Hematopoietic multipotent progenitor cell (in vitro differentiated cells): ENCODE measurements around the gene SGSM1. TPM values are rescaled to one million over a fixed set of nuclear protein-coding genes. Genes with fewer than 3 reads are reported as not detected.

Experiments
- DNase-seq, 3 donors: peaks; one replicate each; pipeline ENCODE4 v3.0.0-alpha.2; 2011 to 2015; ENCODE audit warnings: low read depth in 2 of 3, low spot score in 2 of 3
- total RNA-seq: library from RNA; depleted of rRNA; stranded (reverse); fragments of >200 nt; gene quantifications from one replicate; pipeline ENCODE4 v1.2.3, GENCODE V29; 2012

Gene SGSM1
- total RNA-seq, 1 donor = 1.1 TPM

- DNase-seq = no peak
Observed at GRCh38 chr22:24945430-24945829, 139.4 kb downstream of the SGSM1 start.

DNA sequence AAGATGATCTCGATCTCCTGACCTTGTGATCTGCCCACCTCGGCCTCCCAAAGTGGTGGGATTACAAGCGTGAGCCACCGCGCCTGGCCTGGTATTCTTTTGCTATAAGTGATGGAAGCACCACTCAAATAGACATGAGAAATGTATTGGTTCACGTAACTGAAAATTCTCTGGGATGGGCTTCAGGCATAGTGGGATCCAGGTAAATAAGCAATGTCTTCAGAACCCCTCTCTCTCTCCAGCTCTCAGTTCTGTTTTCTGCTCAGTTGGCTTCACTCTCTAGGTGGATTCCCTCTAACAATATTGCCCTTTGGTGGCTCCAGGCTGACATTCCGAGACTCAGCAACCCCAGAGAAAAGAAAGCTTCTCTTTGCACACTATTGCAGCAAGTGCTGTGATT lies 141.4 kb downstream of the SGSM1 start:
- DNase-seq = no peak

- no peak for DNase-seq
Observed at GRCh38 chr22:24947881-24948280, 141.9 kb downstream of the SGSM1 start.

DNA sequence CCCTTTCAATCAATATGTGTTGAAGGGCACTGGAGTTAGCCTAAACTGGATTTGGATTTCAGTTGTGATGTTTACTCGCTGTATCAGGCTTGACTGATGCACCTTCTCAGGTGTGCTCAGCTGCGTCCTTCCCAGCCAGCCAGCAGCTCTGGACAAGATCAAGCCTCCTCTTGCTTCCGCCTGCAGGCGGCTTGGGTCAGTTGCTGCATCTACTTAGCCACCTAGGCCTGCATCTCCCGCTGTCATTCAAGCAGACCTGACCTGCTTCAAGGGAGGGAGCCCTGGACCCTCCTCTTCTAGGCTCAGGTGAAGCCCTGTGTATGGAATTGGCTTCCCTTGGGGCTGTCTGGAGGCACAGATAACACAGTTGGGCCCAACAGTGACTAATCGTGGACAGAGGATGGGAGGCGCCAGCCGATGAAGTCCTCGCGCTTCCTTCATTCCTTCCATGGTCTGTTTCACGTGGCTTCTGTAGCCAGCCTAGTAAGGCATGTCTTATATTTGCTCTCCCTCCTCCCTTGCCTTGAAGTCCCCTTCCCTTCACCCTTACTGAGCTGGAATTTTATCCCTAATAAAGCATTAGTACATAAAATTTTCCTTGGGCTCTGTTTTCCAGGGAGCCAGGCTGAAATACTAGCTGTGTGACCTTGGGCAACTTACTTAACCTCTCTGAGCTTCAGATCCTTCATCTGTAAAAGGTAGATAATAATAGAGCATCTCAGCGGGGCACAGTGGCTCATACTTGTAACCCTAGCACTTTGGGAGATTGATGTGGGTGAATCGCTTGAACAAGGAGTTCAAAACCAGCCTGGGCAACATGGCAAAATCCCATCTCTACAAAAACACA lies 142.6 kb downstream of the SGSM1 start:
- no peak for DNase-seq

GRCh38 chr22:24950272-24950902 lies 144.4 kb downstream of the SGSM1 start:
- DNase-seq = no peak

GRCh38 chr22:24951942-24952836 lies 146.2 kb downstream of the SGSM1 start, which contains the start of gene KIAA1671:
TSS of gene KIAA1671 (plus strand) at chr22:24952716. CDS start at chr22:25028000, 75,284 bp downstream.
- DNase-seq = peak; percentile 71 to 85 (median 77)

- DNase-seq = peak in 1 of 3 donors; percentile 5
Observed at GRCh38 chr22:24952837-24953383, 146.9 kb downstream of the SGSM1 start.

GRCh38 chr22:24953384-24954113 lies 147.5 kb downstream of the SGSM1 start:
- no peak for DNase-seq

GRCh38 chr22:24954114-24954463 lies 148.1 kb downstream of the SGSM1 start:
- DNase-seq = no peak

DNA sequence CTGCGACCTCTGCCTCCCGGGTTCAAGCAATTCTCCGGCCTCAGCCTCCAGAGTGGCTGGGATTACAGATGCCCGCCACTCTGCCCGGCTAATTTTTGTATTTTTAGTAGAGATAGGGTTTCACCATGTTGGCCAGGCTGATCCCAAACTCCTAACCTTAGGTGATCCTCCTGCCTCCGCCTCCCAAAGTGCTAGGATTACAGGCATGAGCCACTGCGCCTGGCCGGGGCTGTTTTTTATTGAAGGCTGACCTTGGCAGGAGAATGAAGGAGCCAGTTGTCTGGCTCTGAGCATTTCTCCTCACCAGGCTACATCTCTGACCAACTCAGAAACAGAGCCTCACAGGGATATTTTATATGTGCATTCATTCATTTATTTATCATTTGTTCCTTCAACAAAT lies 148.8 kb downstream of the SGSM1 start:
- DNase-seq = no peak

DNA sequence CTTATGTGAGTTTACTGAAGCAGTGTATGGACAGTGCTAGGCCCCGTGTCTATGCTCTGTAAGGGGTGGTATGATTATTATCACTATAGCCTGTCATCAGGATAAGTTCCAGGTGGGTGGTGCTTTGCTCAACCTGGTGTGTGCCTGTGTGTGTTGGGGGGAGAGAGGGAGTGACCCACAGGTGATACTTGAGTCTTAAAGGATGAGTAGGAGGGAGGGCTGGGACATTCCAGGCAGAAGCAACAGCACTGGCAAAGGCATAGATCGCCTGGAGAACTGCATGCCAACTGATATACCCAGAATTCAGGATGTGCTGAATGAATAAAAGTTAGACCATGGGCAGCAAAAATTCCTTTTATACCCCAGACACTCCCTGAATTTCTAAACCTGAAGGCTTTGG lies 151.0 kb downstream of the SGSM1 start:
- DNase-seq = no peak

- DNase-seq = no peak
Observed at GRCh38 chr22:24961217-24961844, 155.3 kb downstream of the SGSM1 start.

- no peak for DNase-seq
Observed at GRCh38 chr22:24962094-24962493, 156.1 kb downstream of the SGSM1 start.

- no peak for DNase-seq
Observed at GRCh38 chr22:24962835-24963234, 156.8 kb downstream of the SGSM1 start.

DNA sequence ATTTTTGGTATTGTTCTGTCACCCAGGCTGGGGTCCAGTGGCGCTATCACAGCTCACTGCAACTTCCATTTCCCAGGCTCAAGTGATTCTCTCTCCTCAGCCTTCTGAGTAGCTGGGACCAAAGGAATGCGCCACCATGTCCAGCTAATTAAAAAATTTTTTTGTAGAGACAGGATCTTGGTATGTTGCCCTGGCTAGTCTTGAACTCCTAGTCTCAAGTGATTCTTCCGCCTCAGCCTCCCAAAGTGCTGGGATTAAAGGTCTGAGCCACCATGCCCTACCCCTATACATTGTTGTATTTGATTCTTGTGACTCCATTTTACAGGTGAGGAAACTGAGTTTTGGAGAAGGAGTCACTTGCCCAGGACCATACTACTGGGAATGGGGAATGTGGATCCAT lies 158.4 kb downstream of the SGSM1 start:
- no peak for DNase-seq

GRCh38 chr22:24965822-24966626 lies 160.0 kb downstream of the SGSM1 start:
- no peak for DNase-seq

DNA sequence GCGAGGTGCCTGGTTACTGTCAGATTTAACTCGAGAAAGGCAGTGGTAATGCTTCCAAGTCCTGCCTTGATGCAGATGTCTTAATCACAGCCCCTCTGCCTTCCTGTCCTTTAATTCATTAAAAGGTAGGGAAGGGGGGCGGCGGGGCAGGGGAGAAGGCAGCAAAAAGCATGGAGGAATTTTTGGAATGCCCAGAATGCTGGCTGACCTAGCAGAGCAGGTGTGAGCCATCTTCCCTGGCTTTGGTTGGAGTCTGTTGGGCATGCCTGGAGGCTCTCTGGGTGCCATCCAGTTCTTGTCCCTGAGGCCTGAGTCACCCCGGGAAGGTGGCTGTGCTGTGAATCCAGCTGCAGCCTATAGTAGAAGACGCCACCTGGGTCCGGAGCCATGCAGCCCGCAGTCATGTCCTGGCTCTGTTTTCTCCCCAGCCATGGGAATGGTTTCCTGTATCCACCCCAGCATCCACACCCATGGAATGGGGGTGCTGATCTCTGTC lies 162.1 kb downstream of the SGSM1 start:
- no peak for DNase-seq

GRCh38 chr22:24969560-24970301 lies 163.7 kb downstream of the SGSM1 start:
- DNase-seq = no peak
